Naive B cell (primary cell): Measurements from ENCODE around the gene RAB11FIP3. TPM values are rescaled to one million over a fixed set of nuclear protein-coding genes. Genes with fewer than 3 reads are reported as not detected.
"Not testable (repeated sequence)": the region's sequence is repeated elsewhere in the genome, so short reads cannot be mapped to it uniquely, and the experiment has no call there.

ENCODE experiments used
- ATAC-seq, 2 donors: fragments of 150-1000 bp; cut with Tn5 transposase; 2 replicates each; pipeline ENCODE4 v1.10.0; 2021; ENCODE audit warnings: low read depth in 2 of 2, mild to moderate bottlenecking in 2 of 2, moderate library complexity in 2 of 2
- DNase-seq: peaks from one replicate; pipeline ENCODE4 v3.0.0; 2022
- H3K27ac Mint-ChIP-seq, 6 donors: one replicate each; pipeline ENCODE4 v1.8.0; 2020 to 2022; ENCODE audit warnings: mild to moderate bottlenecking in 6 of 6, mixed read lengths in 6 of 6, moderate library complexity in 5 of 6, inconsistent platforms in 2 of 6
- H3K27me3 Mint-ChIP-seq, 3 donors: one replicate each; pipeline ENCODE4 v1.8.0; 2021 to 2022; ENCODE audit warnings: mixed read lengths in 3 of 3, mild to moderate bottlenecking in 1 of 3
- H3K36me3 Mint-ChIP-seq, 2 donors: one replicate each; pipeline ENCODE4 v1.8.0; 2020 to 2022; ENCODE audit warnings: mixed read lengths in 2 of 2, inconsistent platforms in 1 of 2, mild to moderate bottlenecking in 1 of 2
- H3K4me1 Mint-ChIP-seq, 3 donors: one replicate each; pipeline ENCODE4 v1.8.0; 2020 to 2022; ENCODE audit warnings: mixed read lengths in 3 of 3, inconsistent platforms in 1 of 3, mild to moderate bottlenecking in 1 of 3, moderate library complexity in 1 of 3
- H3K4me3 Mint-ChIP-seq, 8 donors: one replicate each; pipeline ENCODE4 v1.8.0; 2020 to 2022; ENCODE audit warnings: mild to moderate bottlenecking in 8 of 8, mixed read lengths in 8 of 8, moderate library complexity in 8 of 8, inconsistent platforms in 2 of 8
- H3K9me3 Mint-ChIP-seq, 7 donors: one replicate each; pipeline ENCODE4 v1.8.0; 2020 to 2022; ENCODE audit warnings: mixed read lengths in 7 of 7, mild to moderate bottlenecking in 5 of 7, inconsistent platforms in 2 of 7, moderate library complexity in 1 of 7
- polyA plus RNA-seq, 6 donors: library from polyadenylated mRNA; unstranded; fragments of 300-500 nt; fragmentation: Illumina TruSeq; gene quantifications; one replicate each; pipeline ENCODE4 v1.2.3, GENCODE V29; 2021; ENCODE audit warnings: low read depth in 6 of 6

Gene RAB11FIP3
- polyA plus RNA-seq, 6 donors from 2014 or later: 1.0 to 4.8 (median 1.9) TPM

GRCh38 chr16:450385-450784, 24.9 kb downstream of the RAB11FIP3 start:
- no peaks in the 10 kb centered on the region for H3K9me3 Mint-ChIP-seq
- no peak overlapping the region for H3K4me3 Mint-ChIP-seq
- H3K4me1 Mint-ChIP-seq: peaks cover 0 to 16% (median 13%) of the 10 kb centered on the region in 3 donors
- H3K27ac Mint-ChIP-seq: peak overlapping the region in 1 of 6 donors; percentile 11
- H3K27me3 Mint-ChIP-seq: no peaks in the 10 kb centered on the region
- no peaks in the 10 kb centered on the region for H3K36me3 Mint-ChIP-seq
- DNase-seq (no peak), ATAC-seq (no peak)

GRCh38 chr16:450785-451512, 25.5 kb downstream of the RAB11FIP3 start:
- H3K27me3 Mint-ChIP-seq: no peaks in the 10 kb centered on the region
- H3K9me3 Mint-ChIP-seq: no peaks in the 10 kb centered on the region
- peaks cover 0 to 16% (median 13%) of the 10 kb centered on the region in 3 donors for H3K4me1 Mint-ChIP-seq
- ATAC-seq (no peak), DNase-seq (no peak)
- peak overlapping the region in 2 of 6 donors; percentile 20 to 44 for H3K27ac Mint-ChIP-seq
- H3K36me3 Mint-ChIP-seq: no peaks in the 10 kb centered on the region
- no peak overlapping the region for H3K4me3 Mint-ChIP-seq

DNA sequence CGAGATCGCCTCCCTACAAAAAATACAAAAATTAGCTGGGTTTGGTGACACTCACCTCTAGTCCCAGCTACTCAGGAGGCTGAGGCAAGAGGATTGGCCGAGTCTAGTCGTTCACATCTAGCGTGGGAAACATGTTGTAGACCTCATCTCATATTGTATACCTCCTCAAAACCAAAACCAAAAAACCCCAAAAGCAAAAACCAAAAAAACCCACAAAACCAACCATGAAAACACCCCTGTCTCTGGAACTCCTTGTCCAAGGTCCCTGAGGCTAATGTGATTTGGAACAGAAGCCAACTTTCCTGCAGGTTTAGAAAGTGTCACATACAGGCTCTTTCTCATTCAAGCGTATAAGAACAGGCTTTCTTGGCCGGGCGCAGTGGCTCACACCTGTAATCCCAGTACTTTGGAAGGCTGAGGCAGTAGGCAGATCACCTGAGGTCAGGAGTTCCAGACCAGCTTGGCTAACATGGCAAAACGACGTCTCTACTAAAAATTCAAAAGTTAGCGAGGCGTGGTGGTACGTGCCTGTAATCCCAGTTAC, 29.0 kb downstream of the RAB11FIP3 start:
- H3K4me3 Mint-ChIP-seq: no peak overlapping the region
- no peaks in the 10 kb centered on the region for H3K9me3 Mint-ChIP-seq
- H3K27me3 Mint-ChIP-seq: no peaks in the 10 kb centered on the region
- peaks cover 4 to 22% (median 8%) of the 10 kb centered on the region in 3 donors for H3K4me1 Mint-ChIP-seq
- DNase-seq: no peak
- no peaks in the 10 kb centered on the region for H3K36me3 Mint-ChIP-seq
- H3K27ac Mint-ChIP-seq: no peak overlapping the region
- ATAC-seq: no peak

- Mint-ChIP-seq H3K9me3 (no peaks in the 10 kb centered on the region), H3K27me3 (no peaks in the 10 kb centered on the region), H3K36me3 (no peaks in the 10 kb centered on the region), H3K27ac (no peak overlapping the region), H3K4me1 (peaks cover 4 to 17% (median 8%) of the 10 kb centered on the region in 3 donors), H3K4me3 (no peak overlapping the region)
- ATAC-seq (no peak), DNase-seq (no peak)
Observed at GRCh38 chr16:455453-455852, 30.0 kb downstream of the RAB11FIP3 start.

- no peak for DNase-seq
- no peak overlapping the region for H3K4me3 Mint-ChIP-seq
- H3K36me3 Mint-ChIP-seq: peaks cover 0 to 7% of the 10 kb centered on the region in 2 donors
- ATAC-seq: no peak
- peaks cover 4 to 12% (median 10%) of the 10 kb centered on the region in 3 donors for H3K4me1 Mint-ChIP-seq
- no peaks in the 10 kb centered on the region for H3K9me3 Mint-ChIP-seq
- H3K27me3 Mint-ChIP-seq: no peaks in the 10 kb centered on the region
- H3K27ac Mint-ChIP-seq: no peak overlapping the region
Observed at GRCh38 chr16:456891-457483, 31.5 kb downstream of the RAB11FIP3 start.

DNA sequence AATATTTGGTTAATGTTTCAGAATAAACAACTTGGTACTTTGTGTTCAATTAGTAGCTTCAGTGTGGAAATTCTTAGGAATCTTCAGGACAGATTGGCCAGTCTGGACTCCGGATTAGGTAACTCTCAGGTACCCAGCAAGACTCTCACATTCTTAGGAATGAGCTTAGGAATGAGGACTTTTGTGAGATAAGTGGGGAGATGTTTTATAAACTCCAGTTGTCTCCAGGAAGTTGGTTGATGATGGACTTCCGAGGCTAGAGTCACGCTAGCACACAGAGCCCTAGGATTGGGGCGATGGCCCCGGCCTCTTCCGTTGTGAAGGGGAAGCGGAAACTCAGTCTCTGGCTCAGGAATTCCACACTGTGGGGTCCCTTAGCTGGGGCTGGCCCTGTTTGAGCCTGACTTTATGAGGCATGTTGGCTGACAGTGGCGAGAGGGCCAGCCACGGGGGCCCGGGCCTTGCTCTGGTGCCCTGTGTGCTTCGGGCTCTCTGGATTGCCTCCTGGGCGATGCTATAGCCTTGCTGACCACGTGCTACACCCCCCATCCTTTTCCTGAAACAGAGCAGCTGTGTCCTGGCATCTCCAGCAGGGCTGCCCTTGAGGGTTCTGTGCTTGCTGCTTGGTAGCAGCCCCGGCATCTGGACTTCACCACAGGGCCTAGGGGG, 32.4 kb downstream of the RAB11FIP3 start:
- Mint-ChIP-seq H3K4me1 (peaks cover 4 to 14% (median 12%) of the 10 kb centered on the region in 3 donors), H3K9me3 (no peaks in the 10 kb centered on the region), H3K36me3 (peaks cover 0 to 16% of the 10 kb centered on the region in 2 donors), H3K27ac (no peak overlapping the region), H3K4me3 (no peak overlapping the region), H3K27me3 (no peaks in the 10 kb centered on the region)
- DNase-seq (no peak), ATAC-seq (no peak)

DNA sequence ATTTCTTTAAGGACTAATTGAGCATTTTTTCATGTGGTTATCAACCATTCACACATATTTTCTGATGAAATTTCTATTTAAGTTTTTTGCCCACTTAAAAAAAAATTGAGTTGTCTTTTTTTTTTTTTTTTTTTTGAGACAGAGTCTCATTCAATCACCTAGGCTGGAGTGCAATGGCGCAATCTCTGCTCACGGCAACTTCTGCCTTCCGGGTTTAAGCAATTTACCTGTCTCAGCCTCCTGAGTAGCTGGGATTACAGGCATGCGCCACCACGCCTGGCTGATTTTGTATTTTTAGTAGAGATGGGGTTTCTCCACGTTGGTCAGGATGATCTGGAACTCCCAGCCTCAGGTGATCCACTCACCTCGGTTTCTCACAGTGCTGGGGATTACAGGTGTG, 34.3 kb downstream of the RAB11FIP3 start:
- no peak overlapping the region for H3K4me3 Mint-ChIP-seq
- DNase-seq: no peak
- peaks cover 0 to 19% of the 10 kb centered on the region in 2 donors for H3K36me3 Mint-ChIP-seq
- H3K9me3 Mint-ChIP-seq: no peaks in the 10 kb centered on the region
- no peak overlapping the region for H3K27ac Mint-ChIP-seq
- H3K27me3 Mint-ChIP-seq: no peaks in the 10 kb centered on the region
- H3K4me1 Mint-ChIP-seq: peaks cover 6 to 20% (median 11%) of the 10 kb centered on the region in 3 donors
- no peak for ATAC-seq

GRCh38 chr16:460787-461186, 35.3 kb downstream of the RAB11FIP3 start:
- ATAC-seq (no peak), DNase-seq (no peak)
- H3K4me3 Mint-ChIP-seq: no peak overlapping the region
- H3K4me1 Mint-ChIP-seq: peaks cover 6 to 20% (median 18%) of the 10 kb centered on the region in 3 donors
- no peaks in the 10 kb centered on the region for H3K27me3 Mint-ChIP-seq
- peaks cover 0 to 19% of the 10 kb centered on the region in 2 donors for H3K36me3 Mint-ChIP-seq
- no peak overlapping the region for H3K27ac Mint-ChIP-seq
- no peaks in the 10 kb centered on the region for H3K9me3 Mint-ChIP-seq

GRCh38 chr16:463071-463470, 37.6 kb downstream of the RAB11FIP3 start:
- peaks cover 2 to 27% (median 24%) of the 10 kb centered on the region in 3 donors for H3K4me1 Mint-ChIP-seq
- H3K36me3 Mint-ChIP-seq: peaks cover 0 to 19% of the 10 kb centered on the region in 2 donors
- no peaks in the 10 kb centered on the region for H3K9me3 Mint-ChIP-seq
- DNase-seq (no peak), ATAC-seq (no peak)
- H3K27me3 Mint-ChIP-seq: no peaks in the 10 kb centered on the region
- no peak overlapping the region for H3K4me3 Mint-ChIP-seq
- H3K27ac Mint-ChIP-seq: peak overlapping the region in 1 of 6 donors; percentile 19

GRCh38 chr16:466651-467050, 41.2 kb downstream of the RAB11FIP3 start:
- Mint-ChIP-seq H3K27ac (peak overlapping the region in 2 of 6 donors; percentile 67 to 73), H3K36me3 (peaks cover 0 to 15% of the 10 kb centered on the region in 2 donors), H3K4me3 (no peak overlapping the region), H3K4me1 (peaks cover 2 to 20% (median 19%) of the 10 kb centered on the region in 3 donors), H3K9me3 (no peaks in the 10 kb centered on the region), H3K27me3 (no peaks in the 10 kb centered on the region)
- no peak for DNase-seq
- ATAC-seq: no peak

DNA sequence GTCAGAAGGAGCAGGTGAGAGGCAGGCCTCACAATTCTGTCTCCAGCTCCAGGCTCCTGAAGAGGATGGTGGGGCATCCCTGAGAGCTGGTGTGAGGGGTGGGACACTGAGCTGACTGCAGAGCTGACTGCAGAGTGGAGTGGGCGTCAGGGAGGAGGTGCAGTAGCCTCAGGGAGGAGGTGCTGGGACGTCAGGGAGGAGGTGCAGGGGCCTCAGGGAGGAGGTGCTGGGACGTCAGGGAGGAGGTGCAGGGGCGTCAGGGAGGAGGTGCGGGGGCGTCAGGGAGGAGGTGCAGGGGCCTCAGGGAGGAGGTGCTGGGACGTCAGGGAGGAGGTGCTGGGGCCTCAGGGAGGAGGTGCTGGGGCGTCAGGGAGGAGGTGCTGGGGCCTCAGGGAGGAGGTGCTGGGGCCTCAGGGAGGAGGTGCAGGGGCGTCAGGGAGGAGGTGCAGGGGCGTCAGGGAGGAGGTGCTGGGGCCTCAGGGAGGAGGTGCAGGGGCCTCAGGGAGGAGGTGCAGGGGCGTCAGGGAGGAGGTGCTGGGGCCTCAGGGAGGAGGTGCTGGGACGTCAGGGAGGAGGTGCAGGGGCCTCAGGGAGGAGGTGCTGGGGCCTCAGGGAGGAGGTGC, 41.9 kb downstream of the RAB11FIP3 start:
- H3K27ac Mint-ChIP-seq: peak overlapping the region in 2 of 6 donors; percentile 44 to 73
- not testable (repeated sequence) for H3K4me3 Mint-ChIP-seq, H3K9me3 Mint-ChIP-seq, H3K36me3 Mint-ChIP-seq, ATAC-seq, H3K27me3 Mint-ChIP-seq, DNase-seq
- H3K4me1 Mint-ChIP-seq: peaks cover 2 to 19% (median 17%) of the 10 kb centered on the region in 3 donors

DNA sequence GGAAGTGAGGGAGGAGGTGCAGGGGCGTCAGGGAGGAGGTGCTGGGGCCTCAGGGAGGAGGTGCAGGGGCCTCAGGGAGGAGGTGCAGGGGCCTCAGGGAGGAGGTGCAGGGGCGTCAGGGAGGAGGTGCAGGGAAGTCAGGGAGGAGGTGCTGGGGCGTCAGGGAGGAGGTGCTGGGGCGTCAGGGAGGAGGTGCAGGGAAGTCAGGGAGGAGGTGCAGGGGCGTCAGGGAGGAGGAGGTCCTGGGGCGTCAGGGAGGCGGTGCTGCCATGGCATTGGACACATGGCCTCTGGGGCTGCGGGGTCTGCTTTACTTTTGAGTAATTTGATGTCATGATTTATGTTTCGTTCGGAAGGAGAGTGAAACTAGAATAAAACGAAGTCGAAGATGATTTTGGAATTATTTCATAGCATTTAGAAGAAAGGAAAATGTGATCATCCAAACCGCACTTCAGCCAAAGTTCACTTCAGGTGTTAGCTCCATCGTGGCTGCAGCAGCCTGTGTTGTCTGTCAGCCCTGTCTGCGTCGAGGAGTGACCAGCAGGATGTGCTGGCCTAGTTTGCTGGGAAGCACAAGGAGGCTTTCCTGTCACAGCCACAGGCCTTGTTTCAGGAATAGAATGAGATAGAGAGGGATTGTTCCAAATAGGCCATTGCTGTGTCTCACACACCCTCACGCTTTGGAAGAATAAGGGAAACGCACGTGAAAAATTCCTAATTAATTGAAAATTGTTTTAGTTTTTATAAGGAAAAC, 42.8 kb downstream of the RAB11FIP3 start:
- Mint-ChIP-seq H3K36me3 (no peaks in the 10 kb centered on the region), H3K27me3 (no peaks in the 10 kb centered on the region), H3K9me3 (no peaks in the 10 kb centered on the region), H3K27ac (no peak overlapping the region), H3K4me3 (no peak overlapping the region), H3K4me1 (peaks cover 3 to 19% (median 12%) of the 10 kb centered on the region in 3 donors)
- no peak for ATAC-seq
- DNase-seq: no peak

DNA sequence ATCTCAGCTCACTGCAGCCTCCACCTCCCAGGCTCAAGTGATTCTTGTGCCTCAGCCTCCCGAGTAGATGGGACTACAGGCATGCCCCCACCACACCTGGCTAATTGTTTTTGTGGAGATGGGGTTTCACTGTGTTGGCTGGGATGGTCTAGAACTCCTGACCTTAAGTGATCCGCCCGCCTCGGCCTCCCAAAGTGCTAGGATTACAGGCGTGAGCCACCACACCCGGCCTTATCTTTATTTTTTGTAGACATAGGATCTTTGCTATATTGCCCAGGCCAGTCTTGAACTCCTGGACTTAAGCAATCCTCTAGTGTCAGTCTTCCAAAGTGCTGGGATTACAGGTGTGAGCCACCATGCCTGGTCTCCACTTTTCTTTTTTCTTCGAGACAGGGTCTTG, 44.0 kb downstream of the RAB11FIP3 start:
- not testable (repeated sequence) for H3K36me3 Mint-ChIP-seq, H3K27ac Mint-ChIP-seq, DNase-seq, ATAC-seq, H3K9me3 Mint-ChIP-seq, H3K27me3 Mint-ChIP-seq
- Mint-ChIP-seq H3K4me1 (peaks cover 3 to 13% (median 7%) of the 10 kb centered on the region in 3 donors), H3K4me3 (peak overlapping the region in 1 of 8 donors; percentile 15)
